HepG2 (cell line): ENCODE results near the gene MSI2. TPM values are rescaled to one million over a fixed set of nuclear protein-coding genes. Genes with fewer than 3 reads are reported as not detected.

Experiments used
- ATAC-seq: fragments of 200-7000 bp; cut with Tn5 transposase; 3 replicates; pipeline ENCODE4 v1.9.1; 2020; ENCODE audit warnings: mild to moderate bottlenecking, moderate library complexity
- BruUV-seq: library from RNA; stranded (reverse); fragments of 400-500 nt; replicated peaks from 2 replicates; lab custom pipeline; 2021; lab: Mats Ljungman, UMichigan
- CTCF ChIA-PET: fragments of 300-600 bp; formaldehyde crosslinking; extraction: SDS; loops from one replicate; lab custom pipeline; 2021; ENCODE audit warnings: low total read pairs, inconsistent platforms, low intra/inter-chr PET ratio; lab: Yijun Ruan, JAX
- POLR2A ChIA-PET: fragments of 350-600 bp; sonication (Branson Sonifier 250); formaldehyde crosslinking; loops from one replicate; lab custom pipeline; 2020; ENCODE audit warnings: antibody characterized with exemption, inconsistent platforms; lab: Yijun Ruan, JAX
- DNase-seq: peaks from one replicate; pipeline ENCODE4 v3.0.0-alpha.2; 2015; ENCODE audit warnings: low spot score
- FAIRE-seq: peaks from 3 replicates; lab custom pipeline; 2011; peaks lifted over from hg19 to GRCh38; lab: Jason Lieb, UNC
- H2AFZ ChIP-seq: one replicate; pipeline ENCODE4 v1.6.1; 2011; ENCODE audit warnings: low read length, inconsistent platforms
- H3K27ac ChIP-seq: fragments of 300-600 bp; 3 replicates; pipeline ENCODE4 v1.8.0; 2011; ENCODE audit warnings: mixed run types, mild to moderate bottlenecking, mixed read lengths, low read length, inconsistent platforms; ENCODE audit not compliant: insufficient read depth; ENCODE audit errors: extremely low read length
- H3K27me3 ChIP-seq, 2 experiments: fragments of 200-600 bp in 1 of 2; 2 replicates in 1 of 2; 3 replicates in 1 of 2; pipeline versions ENCODE4 v1.6.0 to v1.8.0; 2011; ENCODE audit warnings: low read length in 2 of 2, mild to moderate bottlenecking in 2 of 2, moderate library complexity in 2 of 2, inconsistent platforms in 1 of 2; ENCODE audit not compliant: insufficient read depth in 2 of 2, control insufficient read depth in 1 of 2
- H3K36me3 ChIP-seq, 2 experiments: fragments of 200-600 bp in 1 of 2; replicated peaks in 1 of 2; 2 replicates in 1 of 2; 3 replicates in 1 of 2; pipeline versions ENCODE4 v1.5.1 to v1.8.0; 2011; ENCODE audit warnings: low read length in 2 of 2, inconsistent platforms in 1 of 2; ENCODE audit not compliant: insufficient read depth in 2 of 2, control insufficient read depth in 1 of 2
- H3K4me1 ChIP-seq: 2 replicates; pipeline ENCODE4 v1.5.1; 2012; ENCODE audit warnings: low read length, inconsistent platforms; ENCODE audit not compliant: insufficient read depth
- H3K4me2 ChIP-seq: 2 replicates; pipeline ENCODE4 v1.6.0; 2011; ENCODE audit warnings: low read depth, low read length, inconsistent platforms
- H3K4me3 ChIP-seq, 3 experiments: fragments of 200-600 bp in 1 of 3; sonication (generic), shearing (Covaris generic) in 1 of 3; replicated peaks in 1 of 3; 2 replicates each; pipeline ENCODE4 v1.5.1; 2011 to 2016; ENCODE audit warnings: low read length in 3 of 3, inconsistent platforms in 2 of 3, low read depth in 2 of 3, mild to moderate bottlenecking in 2 of 3, control low read depth in 1 of 3, mixed read lengths in 1 of 3; ENCODE audit not compliant: insufficient read depth in 1 of 3
- H3K79me2 ChIP-seq: one replicate; pipeline ENCODE4 v1.6.1; 2011; ENCODE audit warnings: low read length, inconsistent platforms; ENCODE audit not compliant: insufficient read depth
- H3K9ac ChIP-seq: 2 replicates; pipeline ENCODE4 v1.6.0; 2011; ENCODE audit warnings: mild to moderate bottlenecking, low read depth, low read length, inconsistent platforms; ENCODE audit not compliant: insufficient read depth
- H3K9me3 ChIP-seq: 2 replicates; pipeline ENCODE4 v1.5.1; 2012; ENCODE audit warnings: mild to moderate bottlenecking, low read length
- H4K20me1 ChIP-seq: 2 replicates; pipeline ENCODE4 v1.6.0; 2011; ENCODE audit warnings: inconsistent platforms, mild to moderate bottlenecking, low read length, moderate library complexity; ENCODE audit not compliant: insufficient read depth
- ADNP ChIP-seq: sonication (generic); formaldehyde crosslinking; IDR thresholded peaks from 2 replicates; pipeline ENCODE4 v1.4.0; 2020; ENCODE audit warnings: missing genetic modification reagents
- ATF1 ChIP-seq: IDR thresholded peaks from 2 replicates; pipeline ENCODE4 v1.6.1; 2016; ENCODE audit warnings: mild to moderate bottlenecking, control low read depth
- CHD4 ChIP-seq: fragments of 200-600 bp; sonication (generic); IDR thresholded peaks from 2 replicates; pipeline ENCODE4 v1.7.0; 2017; ENCODE audit warnings: mild to moderate bottlenecking, low read length, borderline replicate concordance
- ELF4 ChIP-seq: sonication (generic); formaldehyde crosslinking; IDR thresholded peaks from 2 replicates; pipeline ENCODE4 v1.5.0; 2020; ENCODE audit warnings: missing genetic modification reagents, mild to moderate bottlenecking, moderate library complexity, borderline replicate concordance
- HNF4A ChIP-seq: sonication (generic); formaldehyde crosslinking; IDR thresholded peaks from 2 replicates; pipeline ENCODE4 v1.4.0; 2020; ENCODE audit warnings: missing genetic modification reagents
- HNRNPUL1 ChIP-seq: fragments of 200-400 bp; formaldehyde crosslinking; IDR thresholded peaks from 2 replicates; pipeline ENCODE4 v1.6.1; 2017; ENCODE audit warnings: low read depth, mild to moderate bottlenecking, low read length, moderate library complexity
- KDM1A ChIP-seq: IDR thresholded peaks from 2 replicates; pipeline ENCODE4 v1.6.1; 2016; ENCODE audit warnings: missing compliant biosample characterization
- NR1H2 ChIP-seq: sonication (generic); formaldehyde crosslinking; IDR thresholded peaks from 2 replicates; pipeline ENCODE4 v1.8.1; 2022; ENCODE audit warnings: low read depth, missing genetic modification reagents, borderline replicate concordance
- RBM22 ChIP-seq: fragments of 200-400 bp; formaldehyde crosslinking; optimal IDR thresholded peaks from 2 replicates; pipeline ENCODE3; 2017; ENCODE audit warnings: mild to moderate bottlenecking, low read length, moderate library complexity
- TAF1 ChIP-seq: sonication (generic); formaldehyde crosslinking; IDR thresholded peaks from 2 replicates; pipeline ENCODE4 v1.4.0; 2020; ENCODE audit warnings: missing genetic modification reagents
- ZBTB33 ChIP-seq: sonication (generic); formaldehyde crosslinking; IDR thresholded peaks from 2 replicates; pipeline ENCODE4 v1.4.0; 2020; ENCODE audit warnings: missing genetic modification reagents
- ZFY ChIP-seq: sonication (generic); formaldehyde crosslinking; IDR thresholded peaks from 2 replicates; pipeline ENCODE4 v1.4.0; 2020; ENCODE audit warnings: missing genetic modification reagents
- ZMYM3 ChIP-seq: sonication (generic); formaldehyde crosslinking; IDR thresholded peaks from 2 replicates; pipeline ENCODE4 v1.5.1; 2020; ENCODE audit warnings: mild to moderate bottlenecking, missing genetic modification reagents
- ZNF572 ChIP-seq: sonication (generic); formaldehyde crosslinking; IDR thresholded peaks from 2 replicates; pipeline ENCODE4 v1.5.1; 2020; ENCODE audit warnings: mild to moderate bottlenecking, missing genetic modification reagents
- ZNF629 ChIP-seq: sonication (generic); formaldehyde crosslinking; conservative IDR thresholded peaks from 2 replicates; pipeline ENCODE4 v1.5.0; 2020; ENCODE audit warnings: missing genetic modification reagents
- ZNF841 ChIP-seq: sonication (generic); formaldehyde crosslinking; IDR thresholded peaks from 2 replicates; pipeline ENCODE4 v1.8.1; 2023; ENCODE audit warnings: missing genetic modification reagents, borderline replicate concordance
- WGBS: methylation state at CpG from one replicate; pipeline ENCODE4 v1.1.6; 2017; ENCODE audit warnings: low lambda C conversion rate; 5-methylcytosine and 5-hydroxymethylcytosine counted together
- in situ Hi-C: cut with HindIII; loops from 2 replicates; pipeline ENCODE4 v1.10.0; 2017; ENCODE audit warnings: low pct_unique_long_range_greater_than_20kb; ENCODE audit not compliant: extremely low pct_ligation_motif_present
- intact Hi-C: fragments of 100-400 bp; cut with micrococcal nuclease; formaldehyde crosslinking; loops from one replicate; pipeline ENCODE4 v1.10.0; 2022; ENCODE audit not compliant: unreplicated experiment
- polyA plus RNA-seq, 8 experiments: library from polyadenylated mRNA; depleted of rRNA in 3 of 8; stranded (reverse) in 7 of 8; unstranded in 1 of 8; fragments of >200 nt; fragmentation: Illumina TruSeq in 4 of 8; extraction: Trizol in 4 of 8; gene quantifications; 2 replicates each; pipeline versions ENCODE4 v1.2.1 to v1.2.3, GENCODE V29; 2011 to 2016; ENCODE audit warnings: low read depth in 4 of 8, missing spikeins in 1 of 8, mixed read lengths in 1 of 8; ENCODE audit not compliant: insufficient read depth in 1 of 8
- total RNA-seq, 5 experiments: library from RNA; depleted of rRNA; stranded (reverse); fragments of >200 nt; fragmentation: Illumina TruSeq; extraction: Trizol; gene quantifications; 2 replicates each; pipeline ENCODE4 v1.2.3, GENCODE V29; 2016; ENCODE audit warnings: low read depth in 1 of 5

The MSI2 gene
- total and polyA plus RNA-seq, 2 of the 13 experiments (the other 11 are each of a cell fraction or from before 2014, with no cell fraction given): 77.5 to 78.4 TPM

GRCh38 chr17:57447990-57448758, 191.9 kb downstream of the MSI2 start:
- Histone ChIP-seq H3K4me1 (peaks cover 44% of the 10 kb centered on the region), H4K20me1 (no peaks in the 10 kb centered on the region), H3K79me2 (peaks cover 16% of the 10 kb centered on the region), H3K9ac (no peak overlapping the region), H3K36me3 (peaks cover 12 to 21% of the 10 kb centered on the region in 2 experiments), H3K9me3 (no peaks in the 10 kb centered on the region), H3K4me2 (no peak overlapping the region), H3K27me3 (no peaks in the 10 kb centered on the region), H3K27ac (no peak overlapping the region), H3K4me3 (no peak overlapping the region), H2AFZ (no peak overlapping the region)
- intact Hi-C loops: no loop called here
- DNase-seq (no peak), ATAC-seq (no peak), FAIRE-seq (peak; percentile 40)
- 97% methylated on average over 10 of the region's 10 CpGs for WGBS
- BruUV-seq: no TSS peak
- POLR2A ChIA-PET: no interaction called here
- TF ChIP-seq ZBTB33 (CRISPR knock-in tag) (0 out of 2 replicates have a peak, but pooled peaks have one; percentile 4), RBM22 (peak; percentile 60), ZNF572 (CRISPR knock-in tag) (0 out of 2 replicates have a peak, but pooled peaks have one; percentile 51), ZNF841 (CRISPR knock-in tag) (no peak)
- in situ Hi-C loops: no loop called here
- CTCF ChIA-PET: no interaction called here

- intact Hi-C loops: no loop called here
- Histone ChIP-seq H3K79me2 (peaks cover 14% of the 10 kb centered on the region), H3K36me3 (peaks cover 13 to 27% of the 10 kb centered on the region in 2 experiments), H3K27ac (no peak overlapping the region), H3K4me3 (no peak overlapping the region), H4K20me1 (no peaks in the 10 kb centered on the region), H3K4me1 (peaks cover 38% of the 10 kb centered on the region), H3K4me2 (no peak overlapping the region), H3K9ac (no peak overlapping the region), H2AFZ (no peak overlapping the region), H3K9me3 (no peaks in the 10 kb centered on the region), H3K27me3 (no peaks in the 10 kb centered on the region)
- CTCF ChIA-PET: no interaction called here
- POLR2A ChIA-PET: no interaction called here
- in situ Hi-C loops: no loop called here
- FAIRE-seq (peak; percentile 63), ATAC-seq (no peak), DNase-seq (no peak)
- WGBS: 97% methylated on average over 7 of the region's 7 CpGs
- 0 out of 2 replicates have a peak, but pooled peaks have one; percentile 16 for TF ChIP-seq NR1H2
- TF ChIP-seq ZMYM3 (CRISPR knock-in tag): peak; percentile 92
- no peak for TF ChIP-seq ATF1 (CRISPR knock-in tag)
- TF ChIP-seq HNF4A (CRISPR knock-in tag): 0 out of 2 replicates have a peak, but pooled peaks have one; percentile 11
- TF ChIP-seq ELF4 (CRISPR knock-in tag): no peak
- TF ChIP-seq CHD4: peak; percentile 94
- TF ChIP-seq ADNP (CRISPR knock-in tag): peak; percentile 85
- 0 out of 2 replicates have a peak, but pooled peaks have one; percentile 32 for TF ChIP-seq KDM1A
- TF ChIP-seq ZFY: peak; percentile 15; the same call in 1 of the 2 replicates
- TF ChIP-seq HNRNPUL1: no peak
- no peak for TF ChIP-seq TAF1
- TF ChIP-seq ZNF629 (CRISPR knock-in tag): peak; percentile 96
- BruUV-seq: no TSS peak
Measured at GRCh38 chr17:57448759-57449283, 192.5 kb downstream of the MSI2 start.
